ENCODE results near the gene OXSR1. TPM values are rescaled to one million over a fixed set of nuclear protein-coding genes. Genes with fewer than 3 reads are reported as not detected.

The OXSR1 gene
- 57.0 TPM for total RNA-seq

GRCh38 chr3:38164952-38165721, at the start of gene OXSR1:
TSS of gene OXSR1 (plus strand) at chr3:38165537. CDS start at chr3:38165877, 340 bp downstream.

GRCh38 chr3:38136777-38137614, 28.3 kb upstream of the OXSR1 start, which contains the start of gene ACAA1:
TSS of gene ACAA1 (minus strand) at chr3:38137127. CDS start at chr3:38137035, 92 bp downstream.

GRCh38 chr3:38138349-38139190, 26.8 kb upstream of the OXSR1 start, which contains the start of gene MYD88:
TSS of gene MYD88 (plus strand) at chr3:38138661. CDS start at chr3:38138701, 40 bp downstream.

GRCh38 chr3:38265604-38266307, 100.4 kb downstream of the OXSR1 start, which contains the start of gene SLC22A13:
TSS of gene SLC22A13 (plus strand) at chr3:38265812. CDS start at chr3:38265861, 49 bp downstream.

GRCh38 chr3:38281895-38282686, 116.8 kb downstream of the OXSR1 start, which contains the start of gene SLC22A14:
TSS of gene SLC22A14 (plus strand) at chr3:38282294. CDS start at chr3:38306027, 23,733 bp downstream.

Small RNA genes within 50 kb of the gene (small RNA-seq; reads per million reads assigned to genes)
- not detected for gene RF00019 (ENCODE audit: low replicate concordance)
- not detected for gene RNU6-235P (ENCODE audit: low replicate concordance)

Other genes starting within 250 kb of the OXSR1 start
- 17.5 TPM for gene VILL, start 174.8 kb upstream of the OXSR1 start, total RNA-seq
- 4.7 TPM for gene PLCD1, start 135.9 kb upstream of the OXSR1 start, total RNA-seq
- 1.6 TPM for gene DLEC1, start 126.3 kb upstream of the OXSR1 start, total RNA-seq
- 40.7 TPM for gene ACAA1, start 28.4 kb upstream of the OXSR1 start, total RNA-seq
- gene MYD88, start 26.9 kb upstream of the OXSR1 start, total RNA-seq, result 7.5 TPM
- gene SLC22A13, start 100.3 kb downstream of the OXSR1 start, total RNA-seq, result 1.3 TPM
- 1.3 TPM for gene SLC22A14, start 116.8 kb downstream of the OXSR1 start, total RNA-seq
- gene XYLB, start 181.2 kb downstream of the OXSR1 start, total RNA-seq, result 10.3 TPM

Measured in parietal lobe (tissue), 2 donors.